ENCODE data around the gene GTF2B.
"Not testable (repeated sequence)": the region's sequence is repeated elsewhere in the genome, so short reads cannot be mapped to it uniquely, and the experiment has no call there.

The GTF2B gene

DNA sequence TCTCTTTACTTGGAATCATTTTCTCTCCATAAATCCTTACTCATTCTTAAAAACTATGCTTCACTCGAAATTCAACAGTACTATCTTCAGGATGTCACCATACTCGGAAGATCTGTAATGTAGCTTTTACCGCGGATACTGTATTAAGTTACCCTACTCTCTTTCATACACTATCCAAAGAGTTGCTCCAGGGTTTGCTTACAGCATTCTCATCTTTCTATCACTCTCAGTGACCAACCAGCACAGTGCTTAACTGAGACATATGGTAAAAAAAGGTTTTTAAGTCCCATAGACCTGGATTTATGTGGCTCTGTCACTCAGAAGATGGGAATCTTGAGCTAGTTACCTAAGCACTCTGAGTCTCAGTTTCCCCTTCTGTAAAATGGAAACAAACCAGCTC is 15.8 kb downstream of the GTF2B start:
- no peak overlapping the region for H4K8ac ChIP-seq (ENCODE audit: low read length)
- H3K4me2 ChIP-seq (ENCODE audit: low read length, poor library complexity, severe bottlenecking): no peak overlapping the region
- peak overlapping the region; percentile 11 for H3K9ac ChIP-seq (ENCODE audit: low read length)
- H2BK5ac ChIP-seq (ENCODE audit: low read depth, low read length, poor library complexity, severe bottlenecking): no peak overlapping the region
- no peak overlapping the region for H2AK5ac ChIP-seq (ENCODE audit: low read length, severe bottlenecking)
- 93% methylated on average over 4 of the region's 4 CpGs for WGBS
- no peaks in the 10 kb centered on the region for H3K9me3 ChIP-seq (ENCODE audit: control insufficient read depth, low read length)
- H3K27ac ChIP-seq (ENCODE audit: low read length, poor library complexity, severe bottlenecking): no peak overlapping the region
- H2BK15ac ChIP-seq (ENCODE audit: low read depth, poor library complexity, severe bottlenecking): no peak overlapping the region
- H3K23ac ChIP-seq (ENCODE audit: low read length in 2 of 2): no peak overlapping the region
- H2BK12ac ChIP-seq (ENCODE audit: low read length in 2 of 2): no peak overlapping the region
- H3K36me3 ChIP-seq (ENCODE audit: control insufficient read depth in 1 of 2, insufficient read depth in 2 of 2, low read depth in 1 of 2, low read length in 2 of 2): peaks cover 1 to 17% of the 10 kb centered on the region in 2 experiments
- H3K4me1 ChIP-seq (ENCODE audit: control insufficient read depth, insufficient read depth, low read depth, low read length): peaks cover 1% of the 10 kb centered on the region
- H3K14ac ChIP-seq (ENCODE audit: low read length in 2 of 2): no peak overlapping the region
- no peak overlapping the region for H4K91ac ChIP-seq (ENCODE audit: low read length)
- no peaks in the 10 kb centered on the region for H3K27me3 ChIP-seq (ENCODE audit: control insufficient read depth in 1 of 2, insufficient read depth in 1 of 2, low read length in 2 of 2)
- H3K4ac ChIP-seq (ENCODE audit: low read depth in 1 of 2, low read length in 2 of 2): no peak overlapping the region
- no peak for DNase-seq
- H3K4me3 ChIP-seq (ENCODE audit: insufficient read depth in 1 of 2, low read depth in 1 of 2, low read length in 2 of 2): no peak overlapping the region
- H3K79me1 ChIP-seq (replicated peaks; ENCODE audit: low read length, poor library complexity, severe bottlenecking): peaks cover 17% of the 10 kb centered on the region
- no peak overlapping the region for H3K18ac ChIP-seq (ENCODE audit: low read depth in 1 of 2, low read length in 2 of 2)
- H2AFZ ChIP-seq (ENCODE audit: low read depth, low read length): no peak overlapping the region
- no peak overlapping the region for H2BK120ac ChIP-seq (ENCODE audit: low read depth, low read length)

DNA sequence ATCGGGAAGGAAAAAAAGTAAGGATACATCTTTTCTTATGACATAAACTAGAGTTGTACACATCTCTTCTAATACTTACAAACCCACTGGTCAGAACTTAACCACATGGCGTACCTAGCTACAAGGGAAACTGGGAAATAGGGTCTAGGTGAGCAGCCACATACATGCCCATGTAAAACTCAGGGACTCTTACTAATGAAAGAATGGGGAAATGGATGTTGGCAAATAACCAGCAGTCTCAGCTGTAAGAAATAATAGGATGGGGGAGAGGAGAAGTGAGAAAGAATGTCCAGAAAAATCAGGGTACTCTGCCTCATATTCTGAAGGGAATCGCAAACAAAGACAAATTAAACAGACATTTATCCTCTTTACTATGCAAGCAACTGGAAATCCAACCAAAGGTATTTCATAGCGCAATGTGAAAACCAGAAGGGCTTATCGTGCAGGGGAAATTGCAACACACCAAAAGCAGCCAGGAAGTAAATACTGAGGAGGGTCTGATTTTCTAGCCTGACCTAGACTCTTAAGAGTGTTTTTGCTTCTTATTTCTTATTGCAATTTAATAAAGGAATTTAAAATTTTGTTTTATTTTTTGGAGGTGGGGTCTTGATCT is 17.5 kb downstream of the GTF2B start:
- Histone ChIP-seq H3K14ac (ENCODE audit: low read length in 2 of 2) (no peak overlapping the region), H3K36me3 (ENCODE audit: control insufficient read depth in 1 of 2, insufficient read depth in 2 of 2, low read depth in 1 of 2, low read length in 2 of 2) (peaks cover 0 to 14% of the 10 kb centered on the region in 2 experiments), H3K18ac (ENCODE audit: low read depth in 1 of 2, low read length in 2 of 2) (no peak overlapping the region), H2BK120ac (ENCODE audit: low read depth, low read length) (no peak overlapping the region), H3K79me1 (replicated peaks; ENCODE audit: low read length, poor library complexity, severe bottlenecking) (peaks cover 22% of the 10 kb centered on the region), H3K9me3 (ENCODE audit: control insufficient read depth, low read length) (no peaks in the 10 kb centered on the region), H2BK5ac (ENCODE audit: low read depth, low read length, poor library complexity, severe bottlenecking) (no peak overlapping the region), H3K27me3 (ENCODE audit: control insufficient read depth in 1 of 2, insufficient read depth in 1 of 2, low read length in 2 of 2) (no peaks in the 10 kb centered on the region), H4K8ac (ENCODE audit: low read length) (no peak overlapping the region), H3K23ac (ENCODE audit: low read length in 2 of 2) (no peak overlapping the region), H3K4me2 (ENCODE audit: low read length, poor library complexity, severe bottlenecking) (no peak overlapping the region), H2AK5ac (ENCODE audit: low read length, severe bottlenecking) (no peak overlapping the region), H3K9ac (ENCODE audit: low read length) (no peak overlapping the region), H3K27ac (ENCODE audit: low read length, poor library complexity, severe bottlenecking) (no peak overlapping the region), H2AFZ (ENCODE audit: low read depth, low read length) (no peak overlapping the region), H2BK12ac (ENCODE audit: low read length in 2 of 2) (no peak overlapping the region), H3K4me1 (ENCODE audit: control insufficient read depth, insufficient read depth, low read depth, low read length) (peaks cover 1% of the 10 kb centered on the region), H3K4me3 (ENCODE audit: insufficient read depth in 1 of 2, low read depth in 1 of 2, low read length in 2 of 2) (no peak overlapping the region), H3K4ac (ENCODE audit: low read depth in 1 of 2, low read length in 2 of 2) (no peak overlapping the region), H4K91ac (ENCODE audit: low read length) (no peak overlapping the region), H2BK15ac (ENCODE audit: low read depth, poor library complexity, severe bottlenecking) (no peak overlapping the region)
- 85% methylated on average over 4 of the region's 5 CpGs for WGBS
- peak; percentile 58 for DNase-seq

DNA sequence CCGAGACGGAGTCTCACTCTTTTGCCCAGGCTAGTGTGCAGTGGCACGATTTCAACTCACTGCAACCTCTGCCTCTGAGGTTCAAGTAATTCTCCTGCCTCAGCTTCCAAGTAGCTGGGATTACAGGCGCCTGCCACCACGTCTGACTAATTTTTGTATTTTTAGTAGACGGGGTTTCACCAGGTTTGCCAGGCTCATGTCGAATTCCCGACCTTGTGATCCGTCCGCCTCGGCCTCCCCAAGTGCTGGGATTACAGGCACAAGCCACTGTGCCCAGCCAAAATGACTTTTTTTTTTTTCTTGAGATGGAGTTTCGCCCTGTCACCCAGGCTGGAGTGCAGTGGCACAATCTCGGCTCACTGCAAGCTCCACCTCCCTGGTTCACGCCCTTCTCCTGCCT is 21.7 kb downstream of the GTF2B start:
- H3K23ac ChIP-seq (ENCODE audit: low read length in 2 of 2); H2BK120ac ChIP-seq (ENCODE audit: low read depth, low read length); H3K9me3 ChIP-seq (ENCODE audit: control insufficient read depth, low read length); H4K91ac ChIP-seq (ENCODE audit: low read length); H3K27ac ChIP-seq (ENCODE audit: low read length, poor library complexity, severe bottlenecking); H3K4me1 ChIP-seq (ENCODE audit: control insufficient read depth, insufficient read depth, low read depth, low read length); H3K9ac ChIP-seq (ENCODE audit: low read length); H3K36me3 ChIP-seq (ENCODE audit: control insufficient read depth in 1 of 2, insufficient read depth in 2 of 2, low read depth in 1 of 2, low read length in 2 of 2); DNase-seq; H2AFZ ChIP-seq (ENCODE audit: low read depth, low read length); H3K4me3 ChIP-seq (ENCODE audit: insufficient read depth in 1 of 2, low read depth in 1 of 2, low read length in 2 of 2); H3K4me2 ChIP-seq (ENCODE audit: low read length, poor library complexity, severe bottlenecking); H4K8ac ChIP-seq (ENCODE audit: low read length); H3K18ac ChIP-seq (ENCODE audit: low read depth in 1 of 2, low read length in 2 of 2); H3K14ac ChIP-seq (ENCODE audit: low read length in 2 of 2); H2BK15ac ChIP-seq (ENCODE audit: low read depth, poor library complexity, severe bottlenecking); H2AK5ac ChIP-seq (ENCODE audit: low read length, severe bottlenecking); H2BK12ac ChIP-seq (ENCODE audit: low read length in 2 of 2); H3K4ac ChIP-seq (ENCODE audit: low read depth in 1 of 2, low read length in 2 of 2); H2BK5ac ChIP-seq (ENCODE audit: low read depth, low read length, poor library complexity, severe bottlenecking); H3K27me3 ChIP-seq (ENCODE audit: control insufficient read depth in 1 of 2, insufficient read depth in 1 of 2, low read length in 2 of 2): not testable (repeated sequence)
- H3K79me1 ChIP-seq (replicated peaks; ENCODE audit: low read length, poor library complexity, severe bottlenecking): peaks cover 19% of the 10 kb centered on the region
- WGBS: 97% methylated on average over 14 of the region's 14 CpGs

GRCh38 chr1:88867743-88868521 is 23.4 kb downstream of the GTF2B start:
- Histone ChIP-seq H2BK12ac (ENCODE audit: low read length in 2 of 2) (no peak overlapping the region), H3K23ac (ENCODE audit: low read length in 2 of 2) (no peak overlapping the region), H3K9me3 (ENCODE audit: control insufficient read depth, low read length) (no peaks in the 10 kb centered on the region), H3K9ac (ENCODE audit: low read length) (peak overlapping the region; percentile 56), H2AFZ (ENCODE audit: low read depth, low read length) (no peak overlapping the region), H3K4me3 (ENCODE audit: insufficient read depth in 1 of 2, low read depth in 1 of 2, low read length in 2 of 2) (no peak overlapping the region), H3K79me1 (replicated peaks; ENCODE audit: low read length, poor library complexity, severe bottlenecking) (peaks cover 18% of the 10 kb centered on the region), H3K4ac (ENCODE audit: low read depth in 1 of 2, low read length in 2 of 2) (no peak overlapping the region), H3K4me2 (ENCODE audit: low read length, poor library complexity, severe bottlenecking) (no peak overlapping the region), H3K27ac (ENCODE audit: low read length, poor library complexity, severe bottlenecking) (no peak overlapping the region), H4K91ac (ENCODE audit: low read length) (no peak overlapping the region), H3K18ac (ENCODE audit: low read depth in 1 of 2, low read length in 2 of 2) (no peak overlapping the region), H3K36me3 (ENCODE audit: control insufficient read depth in 1 of 2, insufficient read depth in 2 of 2, low read depth in 1 of 2, low read length in 2 of 2) (peaks cover 4 to 16% of the 10 kb centered on the region in 2 experiments), H2AK5ac (ENCODE audit: low read length, severe bottlenecking) (no peak overlapping the region), H2BK120ac (ENCODE audit: low read depth, low read length) (no peak overlapping the region), H3K4me1 (ENCODE audit: control insufficient read depth, insufficient read depth, low read depth, low read length) (no peaks in the 10 kb centered on the region), H2BK5ac (ENCODE audit: low read depth, low read length, poor library complexity, severe bottlenecking) (no peak overlapping the region), H2BK15ac (ENCODE audit: low read depth, poor library complexity, severe bottlenecking) (no peak overlapping the region), H3K14ac (ENCODE audit: low read length in 2 of 2) (no peak overlapping the region), H4K8ac (ENCODE audit: low read length) (no peak overlapping the region), H3K27me3 (ENCODE audit: control insufficient read depth in 1 of 2, insufficient read depth in 1 of 2, low read length in 2 of 2) (no peaks in the 10 kb centered on the region)
- DNase-seq: peak; percentile 79
- WGBS: 58% methylated on average over 3 of the region's 6 CpGs
